IPS DF 19.7 (cell line): ENCODE measurements around the gene LRRC45.

Experiments used
- DNase-seq: peaks from one replicate; pipeline ENCODE4 v3.0.0-alpha.2; 2013; ENCODE audit warnings: low read depth, low spot score

LRRC45 gene

DNA sequence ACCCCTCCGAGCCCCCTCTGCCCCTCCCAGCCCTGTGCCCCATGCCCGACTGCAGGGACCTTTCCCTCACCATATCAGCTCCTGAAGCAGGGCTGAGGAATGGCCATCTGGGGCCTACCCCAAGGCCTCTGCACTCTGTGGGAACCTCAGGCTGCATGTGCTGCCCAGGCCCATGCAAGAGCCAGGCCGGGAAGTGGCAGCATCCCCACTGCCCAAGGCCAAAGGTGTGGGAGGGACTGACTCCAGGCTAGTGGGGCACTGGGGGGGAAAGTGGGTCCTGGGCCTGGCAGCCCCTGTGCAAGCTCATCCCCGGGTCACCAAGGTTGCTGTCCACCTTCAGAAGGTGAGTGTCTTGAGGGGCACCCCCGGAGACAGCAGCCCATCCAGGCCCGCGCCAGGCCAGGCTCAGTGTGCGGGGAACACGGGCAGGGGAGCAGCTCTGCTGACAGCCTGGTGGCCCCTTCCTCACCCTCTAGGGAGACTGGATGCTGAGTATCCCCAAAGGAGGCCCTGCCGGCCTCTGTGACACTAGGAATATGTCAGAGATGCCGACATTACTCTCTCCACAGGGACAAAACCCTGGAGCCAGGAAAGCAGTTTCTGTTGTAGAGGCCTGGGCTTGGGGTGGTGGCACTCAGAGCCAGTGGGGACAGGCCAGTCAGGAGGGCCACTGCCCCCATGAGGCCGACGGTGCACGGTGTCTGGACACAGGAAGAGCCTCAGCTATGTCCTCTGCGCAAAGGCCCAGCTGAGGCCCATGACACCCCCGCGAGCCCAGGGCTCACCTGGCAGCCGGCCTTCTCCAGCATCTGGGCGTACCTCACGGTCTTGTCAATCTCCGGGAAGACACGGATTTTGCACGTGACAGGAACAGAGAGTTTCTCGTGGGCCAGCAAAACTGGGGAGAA is 39.2 kb downstream of the LRRC45 start:
- DNase-seq: no peak

DNA sequence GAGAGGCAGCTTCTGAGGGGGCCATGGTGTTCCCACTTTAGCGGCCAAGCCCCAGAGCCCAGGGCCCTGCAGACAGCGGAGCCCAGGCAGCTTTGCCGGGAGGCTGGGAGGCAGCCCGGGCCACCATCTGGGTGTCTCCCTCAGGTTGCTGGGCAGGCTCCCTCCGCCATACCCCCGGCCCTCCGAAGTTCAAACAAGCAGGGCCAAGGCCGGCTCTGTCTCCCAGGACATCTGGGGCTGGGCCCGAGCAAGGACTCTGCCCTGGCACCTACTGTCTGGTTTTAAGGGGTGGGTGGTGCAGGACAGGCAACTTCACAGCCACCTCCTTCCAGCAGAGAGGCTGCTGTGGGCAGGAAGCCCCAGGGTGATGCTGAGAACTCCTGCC is 39.9 kb downstream of the LRRC45 start:
- no peak for DNase-seq

DNA sequence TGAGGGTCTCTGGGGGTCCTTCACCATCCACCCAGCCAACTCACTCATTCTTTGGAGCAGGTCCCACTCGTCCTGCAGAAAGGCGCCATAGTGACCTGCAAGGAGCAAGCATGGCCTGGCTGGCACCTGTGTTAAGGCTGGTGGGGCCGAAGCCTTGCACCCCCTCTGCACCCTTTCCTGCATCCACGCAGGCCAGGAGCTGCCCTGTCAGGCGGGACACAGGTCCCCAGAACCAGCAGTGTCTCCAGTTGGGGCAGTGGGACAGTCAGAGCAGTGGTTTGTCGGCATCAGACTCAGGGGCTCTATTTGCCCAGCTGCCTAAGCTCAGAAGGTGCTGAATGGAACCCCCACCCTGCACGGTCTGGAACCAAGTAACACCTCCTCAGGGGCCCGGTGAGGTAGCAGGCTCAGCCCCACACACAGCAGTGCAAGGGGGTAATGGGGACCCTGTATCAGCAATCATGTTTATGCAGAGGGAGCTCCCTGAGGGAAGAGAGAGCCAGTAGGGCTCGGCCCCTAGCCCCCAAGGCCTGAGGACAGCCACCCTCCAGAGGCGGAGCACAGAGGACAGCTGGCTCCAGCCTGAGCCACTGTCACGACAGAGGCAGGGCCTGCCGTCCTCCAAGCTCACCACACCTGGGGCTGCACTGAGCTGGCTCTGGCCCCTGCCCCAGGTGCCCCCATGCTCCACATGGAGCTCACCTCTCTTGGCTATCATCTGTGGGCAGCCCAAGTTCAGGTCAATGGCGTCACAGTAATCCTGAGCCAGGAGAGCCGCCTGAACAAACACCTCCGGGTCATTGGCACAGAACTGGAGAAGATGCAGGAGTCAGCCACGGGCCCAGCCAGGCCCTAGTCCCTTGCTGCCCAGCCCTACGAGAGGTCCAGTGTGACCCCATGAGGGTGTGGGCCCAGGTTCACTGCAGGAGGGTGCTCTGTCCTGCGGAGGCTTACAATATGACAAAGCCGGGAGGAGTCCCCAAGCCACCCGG is 40.6 kb downstream of the LRRC45 start:
- no peak for DNase-seq

DNA sequence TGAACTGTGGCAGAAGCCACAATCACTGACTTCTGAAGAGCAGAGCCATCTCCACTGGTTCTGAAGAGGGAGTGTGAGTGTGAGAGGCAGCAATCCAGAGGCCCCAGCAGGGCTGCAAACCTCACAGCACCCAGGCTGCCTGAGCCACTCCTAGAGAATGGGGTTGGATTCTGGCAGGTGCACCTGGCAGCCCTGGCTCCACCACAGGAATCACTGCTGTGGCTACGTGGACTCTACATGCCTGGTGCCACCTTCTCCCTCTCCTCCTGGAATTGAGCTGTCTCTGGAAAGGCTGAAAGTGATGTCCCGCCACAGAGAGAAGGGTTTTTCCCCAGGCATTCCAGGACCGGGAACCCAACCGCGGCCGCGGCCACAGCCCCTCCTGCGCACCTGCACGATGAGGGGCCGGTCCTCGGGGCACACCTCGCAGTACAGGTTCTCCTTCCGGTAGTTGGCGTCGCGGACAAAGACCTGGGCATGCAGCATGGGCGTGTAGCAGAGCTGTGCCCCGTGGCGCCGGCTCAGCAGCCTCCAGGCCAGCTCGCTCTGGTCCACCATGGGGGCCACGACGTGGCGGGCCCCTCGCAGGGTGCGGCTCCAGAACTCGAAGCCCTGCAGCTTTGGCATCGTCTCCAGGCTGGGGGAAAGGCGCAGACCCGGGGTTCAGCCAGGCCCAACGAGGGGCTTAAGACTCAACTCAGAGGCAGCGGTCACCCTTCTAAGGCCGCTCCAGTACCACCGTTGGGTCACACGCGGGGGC is 41.5 kb downstream of the LRRC45 start:
- no peak for DNase-seq

DNA sequence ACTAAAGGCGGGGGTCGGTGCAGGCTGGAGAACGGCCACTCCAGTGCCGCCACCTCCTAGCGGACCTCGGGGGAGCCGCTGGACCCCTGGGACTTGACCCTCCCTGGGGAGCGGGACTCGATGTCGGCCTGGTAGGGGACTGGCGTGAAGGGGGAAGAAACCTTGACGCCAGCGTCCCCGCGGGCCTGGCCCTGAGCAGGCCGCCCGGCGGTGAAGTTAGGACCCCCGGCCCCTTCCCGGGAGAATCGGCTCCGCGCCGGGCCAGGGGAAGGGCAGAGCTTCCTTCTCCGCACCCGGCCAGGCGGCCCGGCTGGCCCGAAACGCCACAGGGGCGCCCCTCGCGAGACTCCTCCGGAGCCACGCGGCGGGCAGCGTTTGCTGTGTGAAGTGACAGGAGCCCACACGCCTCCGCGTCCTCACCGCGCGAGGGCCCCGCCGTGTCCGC is 42.1 kb downstream of the LRRC45 start:
- DNase-seq: no peak

DNA sequence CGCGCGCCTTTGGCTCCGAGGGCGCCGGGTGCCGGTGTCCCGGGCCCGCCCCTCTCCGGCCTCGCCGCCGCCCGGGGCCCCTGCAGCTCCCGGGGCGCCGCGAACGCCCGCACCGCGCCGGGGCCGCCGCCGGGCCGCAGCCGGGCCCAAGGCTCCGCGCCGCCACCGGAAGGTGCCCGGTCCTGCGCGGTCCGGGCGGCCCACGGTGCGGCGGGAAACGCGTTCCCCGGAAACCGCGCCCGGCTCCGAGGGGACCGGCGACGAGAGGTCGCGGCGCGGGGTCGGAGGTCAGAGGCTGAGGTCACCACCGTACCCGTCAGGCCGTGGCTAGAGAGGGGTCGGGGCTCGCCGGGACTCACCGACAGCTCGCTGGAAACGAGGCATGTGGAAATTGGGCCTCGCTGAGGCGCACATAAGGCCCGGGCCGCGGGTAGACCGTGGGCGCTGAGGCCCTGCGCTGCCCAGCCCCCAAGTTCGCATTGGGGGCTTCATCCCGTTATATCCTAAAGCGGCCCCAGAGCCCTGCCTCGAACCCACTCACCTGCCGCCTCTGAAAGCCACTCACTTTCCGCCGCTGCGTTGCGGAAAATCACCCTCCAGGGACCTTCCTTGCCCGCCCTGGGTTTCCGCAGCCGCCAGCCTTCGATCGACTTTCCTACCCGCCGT is 42.7 kb downstream of the LRRC45 start, which contains the start of gene DUS1L:
DUS1L (minus strand) TSS at position 167 of the 666 bp plus-strand sequence. CDS start 745 bp downstream, outside the sequence.
- DNase-seq: no peak

DNA sequence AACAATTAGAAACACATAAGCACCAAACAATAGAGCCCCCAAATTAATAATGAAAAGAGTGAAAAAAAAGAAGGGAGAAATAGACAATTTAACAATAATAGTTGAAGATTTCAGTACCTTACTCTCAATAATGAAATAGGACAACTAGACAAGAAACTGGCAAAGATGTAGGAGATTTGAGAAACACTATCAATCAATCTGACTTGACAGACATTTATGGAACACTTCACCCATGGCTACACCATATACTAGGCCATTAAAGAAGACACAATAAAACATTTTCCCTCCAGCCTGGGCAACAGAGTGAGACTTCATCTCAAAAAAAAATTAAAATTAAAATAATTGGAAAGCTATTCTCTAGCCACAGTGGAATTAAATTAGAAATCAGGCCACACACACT is 47.5 kb downstream of the LRRC45 start:
- DNase-seq: no peak

DNA sequence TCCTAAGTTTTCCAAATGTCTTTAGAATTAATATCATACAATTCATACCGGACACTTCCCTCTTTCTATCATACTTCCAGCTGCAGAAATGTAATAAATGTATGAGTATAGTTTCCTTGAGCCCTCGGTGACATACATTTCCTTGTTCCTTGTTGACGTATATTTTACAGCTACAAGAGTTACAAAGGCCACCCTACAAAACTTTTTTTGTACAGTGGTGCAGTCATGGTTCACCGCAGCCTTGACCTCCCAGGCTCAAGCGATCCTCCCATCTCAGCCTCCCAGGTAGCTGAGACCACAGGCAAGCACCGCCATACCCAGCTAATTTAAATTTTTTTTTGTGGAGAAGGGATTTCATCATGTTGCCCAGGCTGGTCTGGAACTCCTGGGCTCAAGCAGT is 49.7 kb downstream of the LRRC45 start:
- DNase-seq: no peak

DNA sequence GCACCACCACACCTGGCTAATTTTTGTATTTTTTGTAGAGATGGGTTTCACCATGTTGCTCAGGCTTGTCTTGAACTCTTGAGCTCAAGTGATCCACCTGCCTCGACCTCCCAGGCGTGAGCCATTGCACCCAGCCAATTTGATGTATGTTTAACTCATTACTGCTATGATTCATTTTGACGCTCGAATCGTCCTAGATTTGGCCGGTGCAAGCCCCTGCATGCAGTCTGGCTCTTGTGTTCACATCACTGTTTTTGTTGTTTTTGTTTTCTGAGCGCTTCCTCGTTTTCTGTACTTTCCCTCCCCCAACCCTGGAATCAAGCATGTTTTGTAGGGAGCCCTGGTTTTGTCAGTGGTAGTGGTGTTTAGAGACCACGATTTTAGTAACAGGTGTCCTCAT is 50.3 kb downstream of the LRRC45 start:
- no peak for DNase-seq

DNA sequence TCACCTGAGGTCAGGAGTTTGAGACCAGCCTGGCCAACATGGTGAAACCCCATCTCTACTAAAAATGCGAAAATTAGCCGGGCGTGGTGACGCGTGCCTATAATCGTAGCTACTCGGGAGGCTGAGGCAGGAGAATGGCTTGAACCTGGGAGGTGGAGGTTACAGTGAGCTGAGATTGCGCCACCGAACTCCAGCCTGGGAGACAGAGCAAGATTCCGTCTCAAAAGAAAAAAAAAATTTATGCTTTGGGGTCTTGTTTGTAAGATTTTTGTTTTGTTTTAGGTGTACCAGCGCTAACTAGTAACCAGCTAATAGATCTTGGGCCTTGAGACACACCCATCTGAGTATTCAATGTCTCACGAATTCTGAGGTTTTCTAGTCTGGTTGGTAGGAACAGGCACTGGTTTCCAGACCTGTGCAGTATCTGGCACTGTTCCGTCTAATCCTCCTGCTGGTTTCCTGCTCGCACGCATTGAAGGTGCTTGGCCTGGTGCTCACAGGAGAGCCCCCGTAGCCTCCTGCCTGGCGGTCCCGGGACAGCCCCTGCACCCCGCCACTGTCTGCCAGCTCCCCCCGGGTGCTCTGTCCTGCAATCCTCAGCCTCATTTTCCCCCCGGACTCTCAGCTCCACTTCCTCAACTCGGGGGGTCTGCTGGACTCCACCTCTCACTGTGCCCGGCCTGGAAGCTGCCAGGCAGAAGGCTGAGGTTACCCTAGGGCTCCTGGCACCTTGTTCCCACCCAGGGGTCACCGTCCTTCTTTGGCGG is 53.1 kb downstream of the LRRC45 start:
- no peak for DNase-seq

DNA sequence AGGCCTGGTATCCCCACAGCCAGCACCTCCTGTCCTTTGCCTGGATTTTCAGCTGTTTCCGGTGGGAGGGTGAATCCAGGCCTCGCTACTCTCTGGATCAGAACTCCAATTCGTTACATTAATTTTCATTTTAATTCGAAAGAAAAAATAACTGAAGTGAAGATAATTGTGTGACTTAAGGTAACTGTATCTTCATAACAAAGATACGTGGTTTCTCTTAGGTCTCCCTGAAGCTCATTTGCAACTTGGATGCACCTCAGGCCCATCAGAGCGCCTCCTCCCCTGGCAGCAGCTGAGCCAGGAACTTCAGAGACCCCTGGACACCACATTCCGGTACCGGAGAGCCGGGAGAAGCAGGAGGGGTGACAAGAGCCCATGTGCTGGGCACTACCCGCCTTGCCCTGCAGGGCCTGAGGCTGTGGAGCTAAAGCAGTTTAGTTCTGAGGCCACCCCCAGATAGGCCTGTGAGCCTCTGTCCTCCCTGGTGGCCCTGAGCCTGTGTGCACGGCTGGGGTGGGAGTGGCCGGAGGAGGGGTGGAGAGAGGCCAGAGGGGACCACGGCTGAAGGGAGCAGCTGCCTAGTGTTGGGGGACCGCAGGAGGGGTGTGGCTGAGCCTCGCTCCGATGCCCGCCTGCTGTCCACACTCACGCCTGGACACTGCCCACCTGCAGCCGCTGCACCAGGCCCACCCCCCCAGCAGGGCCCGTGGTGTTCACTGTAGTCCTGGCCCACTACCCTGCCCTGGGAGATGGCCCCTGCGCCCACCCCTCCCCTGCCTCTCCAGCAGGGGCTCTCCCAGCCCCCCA is 53.9 kb downstream of the LRRC45 start:
- no peak for DNase-seq

DNA sequence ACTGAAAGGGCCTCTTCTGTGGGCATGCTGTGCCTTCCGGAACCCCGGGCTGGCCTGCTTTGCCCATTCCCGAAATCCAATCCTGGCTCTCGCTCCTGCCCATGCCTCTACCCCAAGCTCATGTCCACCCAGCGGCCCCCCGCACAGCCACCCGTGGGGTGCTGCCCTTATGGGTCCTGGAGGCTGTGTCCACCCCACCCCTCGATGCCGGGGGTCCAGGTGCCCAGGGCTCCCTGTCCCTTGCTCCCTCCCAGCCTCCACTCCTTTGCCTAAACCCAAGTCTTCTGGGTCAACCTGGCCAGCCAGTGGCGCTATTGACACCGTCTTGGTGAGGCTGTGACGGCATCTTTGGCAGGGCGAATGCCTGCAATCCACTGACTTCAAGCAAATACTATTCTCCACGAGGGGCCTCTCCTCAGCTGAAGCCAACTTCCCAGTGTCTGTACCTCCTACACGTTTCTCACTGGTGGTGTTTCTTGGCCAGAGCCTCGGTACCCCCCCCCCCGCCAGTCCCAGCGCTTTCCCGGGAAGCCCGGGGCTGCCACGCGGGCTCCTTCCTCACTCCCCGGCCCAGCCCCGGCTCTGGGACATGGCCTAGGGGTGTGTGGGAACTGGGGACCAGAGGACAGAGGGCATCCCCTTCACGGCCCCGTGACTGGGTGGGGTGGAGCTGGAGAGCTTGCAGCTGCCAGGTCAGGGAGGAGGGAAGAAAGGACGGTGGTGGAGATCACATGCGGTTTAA is 54.7 kb downstream of the LRRC45 start:
- DNase-seq: no peak

DNA sequence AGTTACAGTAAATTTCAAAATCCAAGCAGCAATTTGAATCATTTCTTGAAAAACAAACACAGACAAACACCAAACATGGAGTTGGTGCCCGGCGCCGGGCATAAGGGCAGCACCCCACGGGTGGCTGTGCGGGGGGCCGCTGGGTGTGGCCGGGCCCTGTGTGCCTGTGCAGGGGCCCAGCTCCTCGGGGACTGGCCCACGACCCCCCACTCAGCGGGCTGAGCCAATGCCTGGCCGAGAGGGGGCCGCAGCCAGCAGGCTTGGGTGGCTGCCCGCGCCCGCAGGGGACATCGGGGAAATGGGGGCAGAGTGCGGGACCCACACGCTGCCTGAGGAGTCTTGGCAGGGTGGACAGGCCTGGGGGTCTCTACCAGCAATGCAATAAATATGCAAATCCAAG is 55.3 kb downstream of the LRRC45 start:
- no peak for DNase-seq

DNA sequence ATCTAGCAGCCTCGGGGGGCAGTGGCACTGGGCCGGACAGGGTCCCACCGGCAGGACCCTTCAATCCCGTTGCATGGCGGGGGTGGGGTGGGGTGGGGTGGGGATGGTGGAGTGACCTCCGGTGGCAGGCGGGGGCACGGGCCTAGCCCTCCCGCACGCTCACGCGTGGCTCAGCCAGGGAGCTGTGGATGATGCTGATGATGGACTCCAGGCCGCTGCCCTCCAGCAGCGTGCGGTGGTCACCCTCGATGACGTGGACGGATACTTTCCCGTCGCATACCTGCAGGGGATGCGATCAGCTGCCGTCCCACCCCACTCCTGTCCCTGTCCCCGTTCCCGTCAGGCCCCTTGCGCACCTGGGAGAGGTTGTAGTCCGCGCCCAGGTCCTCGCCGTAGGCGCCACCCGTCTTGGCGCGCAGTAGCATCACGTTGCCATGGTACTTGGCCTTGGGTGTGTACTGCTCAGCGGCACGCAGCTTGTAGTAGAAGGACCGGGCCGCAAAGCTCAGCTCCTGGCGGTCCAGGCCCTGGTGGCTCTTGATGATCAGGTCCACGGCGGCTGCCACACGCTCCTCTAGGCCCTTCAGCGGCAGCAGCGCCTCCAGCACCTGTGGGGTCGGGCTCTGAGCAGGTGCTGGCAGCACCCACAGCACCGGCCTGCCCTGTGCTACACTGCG is 56.0 kb downstream of the LRRC45 start:
- no peak for DNase-seq

DNA sequence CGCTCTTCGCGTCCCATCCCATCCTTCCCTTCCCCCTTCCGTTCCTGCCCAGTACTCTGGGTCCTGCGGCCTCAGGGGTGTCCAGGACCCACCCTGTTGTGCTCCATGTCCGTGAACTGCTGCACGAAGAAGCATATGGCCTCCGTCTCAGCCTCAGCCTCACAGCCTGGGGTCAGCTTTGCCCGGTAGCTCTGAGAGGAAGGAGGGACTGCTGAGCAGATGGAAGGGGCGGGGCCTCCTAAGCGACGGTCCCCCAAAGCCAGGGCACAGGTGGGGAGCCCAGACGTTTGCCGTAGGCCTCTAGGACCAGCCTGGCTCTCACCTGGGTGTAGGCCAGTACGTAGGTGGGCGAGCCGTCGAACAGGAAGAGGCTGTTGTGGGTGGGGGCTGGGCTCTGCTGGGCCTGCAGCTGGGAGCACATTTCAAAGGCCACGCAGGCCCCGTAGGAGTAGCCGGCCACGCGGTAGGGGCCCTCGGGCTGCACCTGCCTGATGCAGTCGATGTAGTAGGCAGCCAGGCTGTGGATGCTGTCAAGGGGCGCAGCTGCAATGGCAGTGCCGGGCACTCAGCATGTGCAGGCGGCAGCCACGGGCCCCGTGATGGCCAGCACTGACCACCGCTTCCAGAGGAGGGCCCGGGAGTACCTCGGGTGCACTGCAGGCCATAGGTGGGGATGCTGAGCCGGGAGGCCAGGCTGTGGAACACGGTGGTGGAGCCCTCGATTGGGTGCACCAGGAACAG is 57.1 kb downstream of the LRRC45 start:
- DNase-seq: no peak
